KMS-11 (cell line): ENCODE measurements around the gene GMPR.

Experiments
- H2AFZ ChIP-seq: fragments of 200-600 bp; sonication (generic); 2 replicates; pipeline ENCODE4 v1.6.1; 2016; ENCODE audit warnings: antibody characterized with exemption, mixed run types, low read depth
- H3K27ac ChIP-seq: fragments of 200-600 bp; sonication (generic); 2 replicates; pipeline ENCODE4 v1.6.1; 2016; ENCODE audit warnings: mild to moderate bottlenecking, mixed run types
- H3K27me3 ChIP-seq: fragments of 200-600 bp; sonication (generic); 2 replicates; pipeline ENCODE4 v1.6.1; 2017; ENCODE audit warnings: mild to moderate bottlenecking, low read depth, mixed run types, moderate library complexity; ENCODE audit not compliant: insufficient read depth
- H3K36me3 ChIP-seq: fragments of 200-600 bp; sonication (generic); 2 replicates; pipeline ENCODE4 v1.6.1; 2017; ENCODE audit warnings: mild to moderate bottlenecking, mixed run types; ENCODE audit not compliant: insufficient read depth
- H3K4me1 ChIP-seq: fragments of 200-600 bp; sonication (generic); 2 replicates; pipeline ENCODE4 v1.6.1; 2016; ENCODE audit warnings: mild to moderate bottlenecking, low read depth, mixed run types; ENCODE audit not compliant: poor library complexity, severe bottlenecking
- H3K4me2 ChIP-seq: fragments of 200-600 bp; sonication (generic); 2 replicates; pipeline ENCODE4 v1.7.0; 2016; ENCODE audit warnings: mild to moderate bottlenecking, mixed run types
- H3K4me3 ChIP-seq: fragments of 200-600 bp; sonication (generic); IDR thresholded peaks from 2 replicates; pipeline ENCODE4 v1.6.1; 2017; ENCODE audit warnings: low read depth, low read length, mixed read lengths; ENCODE audit not compliant: insufficient read depth
- H3K79me2 ChIP-seq: fragments of 200-600 bp; sonication (generic); 2 replicates; pipeline ENCODE4 v1.6.1; 2016; ENCODE audit warnings: low read depth, mixed run types; ENCODE audit not compliant: insufficient read depth
- H3K9ac ChIP-seq: fragments of 200-600 bp; sonication (generic); 2 replicates; pipeline ENCODE4 v1.6.1; 2016; ENCODE audit warnings: mild to moderate bottlenecking, mixed run types
- H4K20me1 ChIP-seq: fragments of 200-600 bp; sonication (generic); 2 replicates; pipeline ENCODE4 v1.6.1; 2016; ENCODE audit warnings: mild to moderate bottlenecking, mixed run types; ENCODE audit not compliant: insufficient read depth
- TF ChIP-seq, protein P1 (sequence below): fragments of 200-600 bp; sonication (generic); conservative IDR thresholded peaks from 2 replicates; pipeline ENCODE4 v1.6.1; 2017; ENCODE audit warnings: low read depth, mild to moderate bottlenecking, antibody characterized with exemption, low read length, moderate library complexity, mixed read lengths

GMPR gene

GRCh38 chr6:16338577-16339264, 100.3 kb downstream of the GMPR start:
- no peaks in the 10 kb centered on the region for H4K20me1 ChIP-seq
- no peak overlapping the region for H3K9ac ChIP-seq
- H3K4me3 ChIP-seq: no peak overlapping the region
- no peaks in the 10 kb centered on the region for H3K36me3 ChIP-seq
- H3K27ac ChIP-seq: no peak overlapping the region
- TF ChIP-seq, protein P1, sequence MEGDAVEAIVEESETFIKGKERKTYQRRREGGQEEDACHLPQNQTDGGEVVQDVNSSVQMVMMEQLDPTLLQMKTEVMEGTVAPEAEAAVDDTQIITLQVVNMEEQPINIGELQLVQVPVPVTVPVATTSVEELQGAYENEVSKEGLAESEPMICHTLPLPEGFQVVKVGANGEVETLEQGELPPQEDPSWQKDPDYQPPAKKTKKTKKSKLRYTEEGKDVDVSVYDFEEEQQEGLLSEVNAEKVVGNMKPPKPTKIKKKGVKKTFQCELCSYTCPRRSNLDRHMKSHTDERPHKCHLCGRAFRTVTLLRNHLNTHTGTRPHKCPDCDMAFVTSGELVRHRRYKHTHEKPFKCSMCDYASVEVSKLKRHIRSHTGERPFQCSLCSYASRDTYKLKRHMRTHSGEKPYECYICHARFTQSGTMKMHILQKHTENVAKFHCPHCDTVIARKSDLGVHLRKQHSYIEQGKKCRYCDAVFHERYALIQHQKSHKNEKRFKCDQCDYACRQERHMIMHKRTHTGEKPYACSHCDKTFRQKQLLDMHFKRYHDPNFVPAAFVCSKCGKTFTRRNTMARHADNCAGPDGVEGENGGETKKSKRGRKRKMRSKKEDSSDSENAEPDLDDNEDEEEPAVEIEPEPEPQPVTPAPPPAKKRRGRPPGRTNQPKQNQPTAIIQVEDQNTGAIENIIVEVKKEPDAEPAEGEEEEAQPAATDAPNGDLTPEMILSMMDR: no peak
- peaks cover 5% of the 10 kb centered on the region for H3K4me1 ChIP-seq
- H3K4me2 ChIP-seq: no peak overlapping the region
- no peak overlapping the region for H2AFZ ChIP-seq
- H3K79me2 ChIP-seq: no peaks in the 10 kb centered on the region
- H3K27me3 ChIP-seq: no peaks in the 10 kb centered on the region

GRCh38 chr6:16339265-16339587, 100.8 kb downstream of the GMPR start:
- no peak overlapping the region for H3K4me2 ChIP-seq
- no peak overlapping the region for H3K27ac ChIP-seq
- H3K4me3 ChIP-seq: no peak overlapping the region

DNA sequence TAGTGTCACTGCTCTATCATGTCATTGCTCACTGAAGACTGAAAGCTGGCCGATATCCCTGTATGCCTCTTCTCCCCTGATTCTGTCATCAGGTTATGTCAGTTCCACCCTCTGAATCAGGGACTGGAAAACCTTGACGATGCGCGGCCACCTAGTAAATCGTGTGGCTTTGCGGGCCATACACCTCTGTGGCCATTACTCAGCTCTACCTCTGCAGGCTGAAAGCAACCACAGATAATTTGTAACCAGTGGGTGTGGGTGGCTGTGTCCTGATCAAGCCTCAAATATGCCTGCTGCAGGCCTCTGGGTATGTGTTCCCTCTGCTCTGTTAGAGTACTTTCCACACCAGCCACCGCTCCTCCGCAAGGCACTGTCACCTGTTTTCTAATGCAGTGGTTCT, 105.2 kb downstream of the GMPR start:
- Histone ChIP-seq H3K4me3 (no peak overlapping the region), H3K4me1 (no peaks in the 10 kb centered on the region), H3K4me2 (no peak overlapping the region), H3K79me2 (no peaks in the 10 kb centered on the region), H4K20me1 (no peaks in the 10 kb centered on the region), H3K9ac (no peak overlapping the region), H2AFZ (no peak overlapping the region), H3K27me3 (no peaks in the 10 kb centered on the region), H3K27ac (no peak overlapping the region), H3K36me3 (no peaks in the 10 kb centered on the region)
- TF ChIP-seq, protein P1: no peak

More at GRCh38 chr6:16339265-16339587, 100.8 kb downstream of the GMPR start:
- TF ChIP-seq, protein P1: no peak
- Histone ChIP-seq H3K27me3 (no peaks in the 10 kb centered on the region), H3K9ac (no peak overlapping the region), H4K20me1 (no peaks in the 10 kb centered on the region), H3K79me2 (no peaks in the 10 kb centered on the region), H3K4me1 (no peaks in the 10 kb centered on the region), H2AFZ (no peak overlapping the region), H3K36me3 (no peaks in the 10 kb centered on the region)

DNA sequence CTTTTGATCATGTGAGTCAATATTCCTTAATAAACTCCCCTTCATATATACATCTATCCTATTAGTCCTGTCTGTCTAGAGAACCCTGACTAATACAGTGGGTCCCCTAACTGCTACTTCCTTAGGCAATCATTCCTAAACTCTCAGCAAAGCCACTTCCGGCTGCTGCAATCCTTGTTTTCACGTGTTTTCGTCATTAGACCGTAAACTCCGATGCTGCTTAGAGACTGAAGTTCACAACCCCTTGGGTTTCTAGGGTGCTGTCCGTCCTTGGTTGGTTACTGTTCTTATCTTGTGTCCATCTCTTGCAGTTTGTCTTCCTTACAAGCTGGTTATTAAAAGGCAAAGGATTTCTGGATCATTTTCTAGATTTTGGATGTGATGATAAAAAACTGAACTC, 106.4 kb downstream of the GMPR start:
- H4K20me1 ChIP-seq: no peaks in the 10 kb centered on the region
- H2AFZ ChIP-seq: no peak overlapping the region
- no peak overlapping the region for H3K27ac ChIP-seq
- H3K4me3 ChIP-seq: no peak overlapping the region
- no peaks in the 10 kb centered on the region for H3K79me2 ChIP-seq
- TF ChIP-seq, protein P1: no peak
- H3K9ac ChIP-seq: no peak overlapping the region
- H3K27me3 ChIP-seq: no peaks in the 10 kb centered on the region
- H3K36me3 ChIP-seq: no peaks in the 10 kb centered on the region
- no peaks in the 10 kb centered on the region for H3K4me1 ChIP-seq
- H3K4me2 ChIP-seq: no peak overlapping the region
